ENCODE data around the gene USP25. TPM values are rescaled to one million over a fixed set of nuclear protein-coding genes. Genes with fewer than 3 reads are reported as not detected.

The USP25 gene
- total and polyA plus RNA-seq, 2 experiments from 2014 or later, result 18.7 to 59.5 TPM

- DNase-seq (ENCODE audit: low spot score), result no peak
- Histone ChIP-seq H3K79me2 (no peaks in the 10 kb centered on the region), H4K20me1 (ENCODE audit: insufficient read depth, poor library complexity, severe bottlenecking) (no peaks in the 10 kb centered on the region), H3K4me2 (no peak overlapping the region), H3K27me3 (no peaks in the 10 kb centered on the region), H3K36me3 (replicated peaks; ENCODE audit: insufficient read depth, low read depth) (no peaks in the 10 kb centered on the region), H3K4me3 (no peak overlapping the region), H3K27ac (peak overlapping the region; percentile 1), H2AFZ (no peak overlapping the region), H3K9me2 (replicated peaks; ENCODE audit: insufficient read depth) (no peaks in the 10 kb centered on the region), H3K4me1 (ENCODE audit: insufficient read depth) (no peaks in the 10 kb centered on the region), H3K9me3 (ENCODE audit: low read depth) (no peaks in the 10 kb centered on the region)
- no peak for TF ChIP-seq EZH2phosphoT487 (IDR thresholded peaks at IDR 0.05; ENCODE audit: low read depth, severe bottlenecking, unreplicated experiment)
- no peak for TF ChIP-seq EZH2 (IDR thresholded peaks at IDR 0.05; ENCODE audit: borderline replicate concordance)
- TF ChIP-seq CTCF (IDR thresholded peaks at IDR 0.05; ENCODE audit: poor library complexity), result no peak
- WGBS (ENCODE audit: low lambda C conversion rate, missing lambda C conversion rate), result 49% methylated on average over 4 of the region's 4 CpGs
Observed at GRCh38 chr21:15928686-15929425, 199.1 kb downstream of the USP25 start.

- no peak for DNase-seq (ENCODE audit: low spot score)
Observed at GRCh38 chr21:15929536-15929935, 199.8 kb downstream of the USP25 start.

More at GRCh38 chr21:15929536-15929935, 199.8 kb downstream of the USP25 start:
- Histone ChIP-seq H3K4me1 (ENCODE audit: insufficient read depth) (no peaks in the 10 kb centered on the region), H3K9me2 (replicated peaks; ENCODE audit: insufficient read depth) (no peaks in the 10 kb centered on the region), H3K9me3 (ENCODE audit: low read depth) (no peaks in the 10 kb centered on the region), H2AFZ (no peak overlapping the region), H3K36me3 (replicated peaks; ENCODE audit: insufficient read depth, low read depth) (no peaks in the 10 kb centered on the region), H3K27ac (no peak overlapping the region), H4K20me1 (ENCODE audit: insufficient read depth, poor library complexity, severe bottlenecking) (no peaks in the 10 kb centered on the region), H3K79me2 (no peaks in the 10 kb centered on the region), H3K27me3 (no peaks in the 10 kb centered on the region), H3K4me2 (no peak overlapping the region), H3K4me3 (no peak overlapping the region)
- TF ChIP-seq EZH2phosphoT487 (IDR thresholded peaks at IDR 0.05; ENCODE audit: low read depth, severe bottlenecking, unreplicated experiment), result no peak
- no peak for TF ChIP-seq EZH2 (IDR thresholded peaks at IDR 0.05; ENCODE audit: borderline replicate concordance)
- 95% methylated on average over 1 of the region's 1 CpG for WGBS (ENCODE audit: low lambda C conversion rate, missing lambda C conversion rate)

Data from hepatocyte (in vitro differentiated cells).